ENCODE results near the gene RTF2.

GRCh38 chr20:56460459-56460858 lies 8.0 kb upstream of the RTF2 start:
- TF ChIP-seq ZNF136 (CRISPR knock-in tag; IDR thresholded peaks at IDR 0.05; ENCODE audit: low read depth) (no peak), POLR2A (IDR thresholded peaks at IDR 0.05; ENCODE audit: insufficient read depth in 1 of 2, low read depth in 2 of 2, low read length in 2 of 2) (no peak), EED (CRISPR knock-in tag; IDR thresholded peaks at IDR 0.05) (no peak)
